ENCODE data around the gene ARMC10. TPM values are rescaled to one million over a fixed set of nuclear protein-coding genes. Genes with fewer than 3 reads are reported as not detected.
A peak's percentile ranks its signal among the peaks of the same experiment; 100 is the strongest.
"Not testable (repeated sequence)": the region's sequence is repeated elsewhere in the genome, so short reads cannot be mapped to it uniquely, and the experiment has no call there.

The ARMC10 gene
- total RNA-seq, 1 donor from 2014 or later, result 33.5 TPM

GRCh38 chr7:103142494-103142893, 67.6 kb downstream of the ARMC10 start:
- DNase-seq (no peak), ATAC-seq (no peak)
- H3K9me3 ChIP-seq, result no peaks in the 10 kb centered on the region
- no peaks in the 10 kb centered on the region for H3K27me3 ChIP-seq (ENCODE audit: low read depth)
- TF ChIP-seq CTCF (IDR thresholded peaks at IDR 0.05), result no peak
- H3K27ac ChIP-seq, result no peak overlapping the region
- intact Hi-C loops (cut with DNase I), result no loop called here
- peaks cover 12% of the 10 kb centered on the region for H3K4me1 ChIP-seq
- H3K36me3 ChIP-seq, result no peaks in the 10 kb centered on the region
- H3K4me3 ChIP-seq, result no peak overlapping the region

GRCh38 chr7:103143868-103144267, 68.9 kb downstream of the ARMC10 start:
- no peak for TF ChIP-seq CTCF (IDR thresholded peaks at IDR 0.05)
- no peak overlapping the region for H3K4me3 ChIP-seq
- ATAC-seq (no peak), DNase-seq (no peak)
- H3K4me1 ChIP-seq, result peaks cover 21% of the 10 kb centered on the region
- no peaks in the 10 kb centered on the region for H3K9me3 ChIP-seq
- no peak overlapping the region for H3K27ac ChIP-seq
- intact Hi-C loops (cut with DNase I), result no loop called here
- no peaks in the 10 kb centered on the region for H3K36me3 ChIP-seq
- H3K27me3 ChIP-seq (ENCODE audit: low read depth), result no peaks in the 10 kb centered on the region

GRCh38 chr7:103144754-103145153, 69.8 kb downstream of the ARMC10 start:
- H3K27ac ChIP-seq; H3K9me3 ChIP-seq; H3K27me3 ChIP-seq (ENCODE audit: low read depth); DNase-seq; H3K4me3 ChIP-seq; intact Hi-C loops (cut with DNase I); H3K36me3 ChIP-seq; ATAC-seq: not testable (repeated sequence)
- H3K4me1 ChIP-seq, result peaks cover 21% of the 10 kb centered on the region

- TF ChIP-seq CTCF (IDR thresholded peaks at IDR 0.05), result no peak
- Histone ChIP-seq H3K27ac (peak overlapping the region; percentile 96), H3K36me3 (no peaks in the 10 kb centered on the region), H3K27me3 (ENCODE audit: low read depth) (no peaks in the 10 kb centered on the region), H3K4me3 (peak overlapping the region; percentile 90), H3K4me1 (peaks cover 21% of the 10 kb centered on the region), H3K9me3 (no peaks in the 10 kb centered on the region)
- ATAC-seq, result no peak
- intact Hi-C loops (cut with DNase I), result no loop called here
- DNase-seq, result no peak
Measured at GRCh38 chr7:103148131-103148993, 73.4 kb downstream of the ARMC10 start.

Other genes with a start within 250 kb of the ARMC10 start
- gene LRRC17, start 162.1 kb upstream of the ARMC10 start, total RNA-seq, result 1.5 TPM
- 3.4 TPM for gene FBXL13, start 344 bp upstream of the ARMC10 start, total RNA-seq
- 16.2 TPM for gene NAPEPLD, start 74.0 kb downstream of the ARMC10 start, total RNA-seq
- 47.7 TPM for gene PMPCB, start 222.3 kb downstream of the ARMC10 start, total RNA-seq